Mesendoderm (in vitro differentiated cells): Measurements from ENCODE around the gene COL18A1.

Source experiments
- DNase-seq: peaks from one replicate; pipeline ENCODE4 v3.0.0; 2013
- H2AK5ac ChIP-seq: 2 replicates; pipeline ENCODE4 v1.6.1; 2013; ENCODE audit warnings: low read length, inconsistent platforms
- H2BK120ac ChIP-seq: 2 replicates; pipeline ENCODE4 v1.6.1; 2013; ENCODE audit warnings: low read depth, mild to moderate bottlenecking, low read length, moderate library complexity, mixed read lengths
- H2BK15ac ChIP-seq: replicated peaks from 2 replicates; pipeline ENCODE4 v1.6.1; 2013; ENCODE audit warnings: low read depth, mild to moderate bottlenecking, moderate library complexity
- H2BK5ac ChIP-seq: 2 replicates; pipeline ENCODE4 v1.6.1; 2013; ENCODE audit warnings: low read length, inconsistent platforms
- H3K18ac ChIP-seq: 2 replicates; pipeline ENCODE4 v1.6.1; 2013; ENCODE audit warnings: mild to moderate bottlenecking, low read length, mixed read lengths
- H3K23ac ChIP-seq: one replicate; pipeline ENCODE4 v1.6.1; 2013; ENCODE audit warnings: low read length
- H3K27ac ChIP-seq: 2 replicates; pipeline ENCODE4 v1.5.1; 2013; ENCODE audit warnings: low read depth, mild to moderate bottlenecking, inconsistent platforms, low read length, moderate library complexity
- H3K27me3 ChIP-seq: 2 replicates; pipeline ENCODE4 v1.6.1; 2013; ENCODE audit warnings: low read length, control low read depth, mild to moderate bottlenecking, inconsistent platforms; ENCODE audit not compliant: insufficient read depth, poor library complexity
- H3K36me3 ChIP-seq: 2 replicates; pipeline ENCODE4 v1.6.1; 2013; ENCODE audit warnings: low read length, inconsistent platforms; ENCODE audit not compliant: control insufficient read depth, insufficient read depth
- H3K4ac ChIP-seq: one replicate; pipeline ENCODE4 v1.6.1; 2013; ENCODE audit warnings: low read depth, mild to moderate bottlenecking, low read length, moderate library complexity
- H3K4me1 ChIP-seq: 2 replicates; pipeline ENCODE4 v1.6.1; 2013; ENCODE audit warnings: low read depth, low read length, inconsistent platforms; ENCODE audit not compliant: control insufficient read depth
- H3K4me2 ChIP-seq: 2 replicates; pipeline ENCODE4 v1.6.1; 2013; ENCODE audit warnings: low read length
- H3K4me3 ChIP-seq: 2 replicates; pipeline ENCODE4 v1.5.1; 2013; ENCODE audit warnings: mild to moderate bottlenecking, low read length
- H3K56ac ChIP-seq: one replicate; pipeline ENCODE4 v1.6.1; 2013; ENCODE audit warnings: low read length
- H3K79me1 ChIP-seq: 2 replicates; pipeline ENCODE4 v1.6.1; 2013; ENCODE audit warnings: low read length, inconsistent platforms
- H3K79me2 ChIP-seq: 2 replicates; pipeline ENCODE4 v1.6.1; 2013; ENCODE audit warnings: mild to moderate bottlenecking, low read length; ENCODE audit not compliant: control insufficient read depth, insufficient read depth
- H3K9ac ChIP-seq: 2 replicates; pipeline ENCODE4 v1.6.1; 2013; ENCODE audit warnings: low read length, inconsistent platforms
- H4K5ac ChIP-seq: one replicate; pipeline ENCODE4 v1.6.1; 2013; ENCODE audit warnings: low read length
- H4K8ac ChIP-seq: one replicate; pipeline ENCODE4 v1.6.1; 2013; ENCODE audit warnings: low read depth, mild to moderate bottlenecking, control low read depth, low read length, moderate library complexity
- WGBS: extraction: QIAGEN DNeasy Blood & Tissue Kit; methylation state at CpG from one replicate; pipeline ENCODE4 v1.1.7; 2013; ENCODE audit warnings: low lambda C conversion rate, missing lambda C conversion rate; ENCODE audit not compliant: insufficient coverage; ENCODE audit errors: extremely low coverage; 5-methylcytosine and 5-hydroxymethylcytosine counted together

Gene COL18A1

GRCh38 chr21:45511007-45511406 lies 106.0 kb downstream of the COL18A1 start:
- Histone ChIP-seq H2AK5ac (no peak overlapping the region), H3K27ac (no peak overlapping the region), H3K9ac (no peak overlapping the region), H4K5ac (no peak overlapping the region), H3K18ac (no peak overlapping the region), H2BK5ac (no peak overlapping the region), H3K23ac (no peak overlapping the region), H3K4ac (no peak overlapping the region), H3K79me1 (no peaks in the 10 kb centered on the region), H2BK15ac (no peak overlapping the region), H4K8ac (no peak overlapping the region), H3K79me2 (no peaks in the 10 kb centered on the region), H3K4me3 (no peak overlapping the region), H3K36me3 (peaks cover 2% of the 10 kb centered on the region), H2BK120ac (no peak overlapping the region), H3K4me1 (no peaks in the 10 kb centered on the region), H3K56ac (no peak overlapping the region), H3K27me3 (no peaks in the 10 kb centered on the region), H3K4me2 (no peak overlapping the region)
- WGBS, result no CpG with 5 or more reads among the region's 12 CpGs
- no peak for DNase-seq

- Histone ChIP-seq H3K36me3 (peaks cover 2% of the 10 kb centered on the region), H3K4ac (no peak overlapping the region), H4K8ac (no peak overlapping the region), H2BK15ac (no peak overlapping the region), H2AK5ac (no peak overlapping the region), H2BK120ac (no peak overlapping the region), H3K23ac (no peak overlapping the region), H3K56ac (no peak overlapping the region), H4K5ac (no peak overlapping the region), H3K79me2 (no peaks in the 10 kb centered on the region), H3K79me1 (no peaks in the 10 kb centered on the region), H3K4me2 (no peak overlapping the region), H3K27me3 (no peaks in the 10 kb centered on the region), H3K18ac (no peak overlapping the region), H2BK5ac (no peak overlapping the region), H3K4me1 (no peaks in the 10 kb centered on the region), H3K27ac (no peak overlapping the region), H3K4me3 (no peak overlapping the region), H3K9ac (no peak overlapping the region)
- no peak for DNase-seq
- WGBS, result no CpG with 5 or more reads among the region's 35 CpGs
Observed at GRCh38 chr21:45511661-45512431, 106.9 kb downstream of the COL18A1 start.

GRCh38 chr21:45512626-45513002 lies 107.6 kb downstream of the COL18A1 start:
- H2BK120ac ChIP-seq, result no peak overlapping the region
- DNase-seq, result no peak
- H3K4ac ChIP-seq, result no peak overlapping the region
- no CpG with 5 or more reads among the region's 8 CpGs for WGBS
- no peak overlapping the region for H4K5ac ChIP-seq
- no peak overlapping the region for H3K9ac ChIP-seq
- no peak overlapping the region for H2BK5ac ChIP-seq
- no peak overlapping the region for H3K56ac ChIP-seq
- H3K79me2 ChIP-seq, result no peaks in the 10 kb centered on the region
- no peak overlapping the region for H3K4me2 ChIP-seq
- no peak overlapping the region for H2BK15ac ChIP-seq
- H3K36me3 ChIP-seq, result peaks cover 2% of the 10 kb centered on the region
- no peak overlapping the region for H4K8ac ChIP-seq
- no peaks in the 10 kb centered on the region for H3K4me1 ChIP-seq
- no peak overlapping the region for H2AK5ac ChIP-seq
- H3K4me3 ChIP-seq, result no peak overlapping the region
- H3K27me3 ChIP-seq, result no peaks in the 10 kb centered on the region
- no peak overlapping the region for H3K27ac ChIP-seq
- H3K79me1 ChIP-seq, result no peaks in the 10 kb centered on the region
- no peak overlapping the region for H3K23ac ChIP-seq
- H3K18ac ChIP-seq, result no peak overlapping the region

- Histone ChIP-seq H3K79me1 (no peaks in the 10 kb centered on the region), H3K4me3 (no peak overlapping the region), H2BK5ac (no peak overlapping the region), H2BK120ac (no peak overlapping the region), H3K18ac (no peak overlapping the region), H3K4me2 (no peak overlapping the region), H4K8ac (no peak overlapping the region), H3K56ac (no peak overlapping the region), H2BK15ac (no peak overlapping the region), H3K23ac (no peak overlapping the region), H3K4ac (no peak overlapping the region), H2AK5ac (no peak overlapping the region), H3K79me2 (no peaks in the 10 kb centered on the region), H3K9ac (no peak overlapping the region), H3K27me3 (no peaks in the 10 kb centered on the region), H3K4me1 (no peaks in the 10 kb centered on the region), H3K36me3 (peaks cover 2% of the 10 kb centered on the region), H4K5ac (no peak overlapping the region), H3K27ac (no peak overlapping the region)
- DNase-seq, result no peak
- WGBS, result no CpG with 5 or more reads among the region's 19 CpGs
Observed at GRCh38 chr21:45513003-45513717, 108.2 kb downstream of the COL18A1 start.

GRCh38 chr21:45513741-45514310 lies 108.9 kb downstream of the COL18A1 start:
- no peak overlapping the region for H3K4ac ChIP-seq
- no peak overlapping the region for H2AK5ac ChIP-seq
- H3K4me3 ChIP-seq, result no peak overlapping the region
- no peak overlapping the region for H3K27ac ChIP-seq
- H3K79me2 ChIP-seq, result no peaks in the 10 kb centered on the region
- no peak overlapping the region for H2BK5ac ChIP-seq
- no peak overlapping the region for H4K5ac ChIP-seq
- no peak overlapping the region for H3K18ac ChIP-seq
- no peak overlapping the region for H4K8ac ChIP-seq
- no peak overlapping the region for H2BK15ac ChIP-seq
- H3K79me1 ChIP-seq, result no peaks in the 10 kb centered on the region
- no CpG with 5 or more reads among the region's 11 CpGs for WGBS
- H3K23ac ChIP-seq, result no peak overlapping the region
- no peaks in the 10 kb centered on the region for H3K4me1 ChIP-seq
- peaks cover 2% of the 10 kb centered on the region for H3K36me3 ChIP-seq
- H3K9ac ChIP-seq, result no peak overlapping the region
- H3K4me2 ChIP-seq, result no peak overlapping the region
- no peak overlapping the region for H2BK120ac ChIP-seq
- no peak overlapping the region for H3K56ac ChIP-seq
- no peak for DNase-seq
- H3K27me3 ChIP-seq, result no peaks in the 10 kb centered on the region
